Fibroblast of skin of abdomen (primary cell): Measurements from ENCODE around the gene GPR157.

Experiments
- DNase-seq: peaks from one replicate; pipeline ENCODE4 v3.0.0-alpha.2; 2013

The GPR157 gene

GRCh38 chr1:9086045-9086444, 42.9 kb downstream of the GPR157 start:
- no peak for DNase-seq

- DNase-seq: no peak
Observed at GRCh38 chr1:9085306-9085940, 43.5 kb downstream of the GPR157 start.

GRCh38 chr1:9084906-9085305, 44.0 kb downstream of the GPR157 start:
- DNase-seq: no peak

- no peak for DNase-seq
Observed at GRCh38 chr1:9081473-9081872, 47.4 kb downstream of the GPR157 start.

- DNase-seq: no peak
Observed at GRCh38 chr1:9080705-9081291, 48.1 kb downstream of the GPR157 start.

GRCh38 chr1:9079988-9080704, 48.8 kb downstream of the GPR157 start:
- no peak for DNase-seq

- DNase-seq: no peak
Observed at GRCh38 chr1:9078752-9079500, 50.0 kb downstream of the GPR157 start.

GRCh38 chr1:9078015-9078751, 50.7 kb downstream of the GPR157 start:
- DNase-seq: peak; percentile 68

- no peak for DNase-seq
Observed at GRCh38 chr1:9075022-9075421, 53.9 kb downstream of the GPR157 start.

GRCh38 chr1:9073143-9073542, 55.8 kb downstream of the GPR157 start:
- DNase-seq: no peak

GRCh38 chr1:9071554-9072235, 57.2 kb downstream of the GPR157 start:
- DNase-seq: no peak

- DNase-seq: no peak
Observed at GRCh38 chr1:9070486-9070885, 58.4 kb downstream of the GPR157 start.

GRCh38 chr1:9069326-9070100, 59.4 kb downstream of the GPR157 start, which contains the start of gene SLC2A5:
TSS of gene SLC2A5 (minus strand) at chr1:9069635. CDS start at chr1:9069536, 99 bp downstream.
- DNase-seq: no peak

GRCh38 chr1:9068981-9069325, 59.9 kb downstream of the GPR157 start:
- no peak for DNase-seq

GRCh38 chr1:9066945-9067807, 61.7 kb downstream of the GPR157 start:
- DNase-seq: peak; percentile 91

GRCh38 chr1:9065213-9065751, 63.6 kb downstream of the GPR157 start:
- DNase-seq: no peak

GRCh38 chr1:9062846-9063245, 66.1 kb downstream of the GPR157 start:
- no peak for DNase-seq

GRCh38 chr1:9062021-9062471, 66.9 kb downstream of the GPR157 start:
- no peak for DNase-seq

GRCh38 chr1:9061252-9061960, 67.5 kb downstream of the GPR157 start:
- DNase-seq: no peak
